GM10248 (cell line): ENCODE data around the gene COL13A1.

ENCODE experiments used
- CTCF ChIA-PET: fragments of 300-600 bp; sonication (Branson Sonifier 250); formaldehyde crosslinking; extraction: SDS; loops from one replicate; lab custom pipeline; 2021; ENCODE audit warnings: antibody characterized with exemption; lab: Yijun Ruan, JAX
- POLR2A ChIA-PET: fragments of 350-650 bp; sonication (Branson Sonifier 250); formaldehyde crosslinking; extraction: SDS; loops from one replicate; lab custom pipeline; 2020; ENCODE audit warnings: antibody characterized with exemption; lab: Yijun Ruan, JAX
- DNase-seq: peaks from one replicate; pipeline ENCODE4 v3.0.0; 2012; ENCODE audit errors: extremely low spot score
- TF ChIP-seq, protein P1 (sequence below): IDR thresholded peaks from 2 replicates; pipeline ENCODE4 v1.5.1; 2012; ENCODE audit warnings: mild to moderate bottlenecking, low read depth; ENCODE audit errors: extremely low read depth, missing control alignments, control extremely low read depth

The COL13A1 gene

DNA sequence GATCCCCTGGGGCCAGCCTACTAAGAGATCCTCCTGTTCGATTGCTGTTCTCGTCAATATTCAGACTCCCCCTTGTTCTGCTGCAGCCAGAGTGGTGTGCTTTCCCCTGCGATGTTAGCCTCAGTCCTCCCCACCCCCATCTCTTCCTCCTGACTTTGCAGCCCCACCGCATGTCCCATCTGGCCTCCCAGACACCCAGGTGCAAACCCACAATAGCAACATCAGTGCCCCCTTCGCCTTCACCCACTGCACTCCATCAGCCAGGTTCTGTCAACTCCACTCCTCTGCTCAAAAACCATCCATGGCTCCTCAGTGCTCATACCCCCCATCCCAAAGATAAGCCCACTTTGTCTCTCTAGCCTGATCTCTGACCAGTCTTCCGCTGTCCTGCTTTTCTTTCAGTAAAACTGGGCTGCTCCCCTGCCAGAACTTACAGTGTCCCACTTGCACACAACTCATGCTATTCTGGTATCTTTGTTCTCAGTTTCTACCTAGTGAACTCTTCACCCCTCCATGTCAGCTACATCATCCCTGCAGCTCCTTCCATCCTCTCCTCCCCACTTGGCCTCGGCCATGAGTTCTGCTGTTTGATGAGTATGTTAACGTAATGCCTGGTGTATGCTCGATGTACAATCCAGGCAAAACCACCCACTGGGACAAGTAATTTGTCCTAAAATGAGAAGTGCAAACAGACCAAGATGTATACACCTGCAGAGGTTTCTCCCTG lies 26.6 kb downstream of the COL13A1 start:
- no peak for DNase-seq
- POLR2A ChIA-PET, result no interaction called here
- TF ChIP-seq, protein P1, sequence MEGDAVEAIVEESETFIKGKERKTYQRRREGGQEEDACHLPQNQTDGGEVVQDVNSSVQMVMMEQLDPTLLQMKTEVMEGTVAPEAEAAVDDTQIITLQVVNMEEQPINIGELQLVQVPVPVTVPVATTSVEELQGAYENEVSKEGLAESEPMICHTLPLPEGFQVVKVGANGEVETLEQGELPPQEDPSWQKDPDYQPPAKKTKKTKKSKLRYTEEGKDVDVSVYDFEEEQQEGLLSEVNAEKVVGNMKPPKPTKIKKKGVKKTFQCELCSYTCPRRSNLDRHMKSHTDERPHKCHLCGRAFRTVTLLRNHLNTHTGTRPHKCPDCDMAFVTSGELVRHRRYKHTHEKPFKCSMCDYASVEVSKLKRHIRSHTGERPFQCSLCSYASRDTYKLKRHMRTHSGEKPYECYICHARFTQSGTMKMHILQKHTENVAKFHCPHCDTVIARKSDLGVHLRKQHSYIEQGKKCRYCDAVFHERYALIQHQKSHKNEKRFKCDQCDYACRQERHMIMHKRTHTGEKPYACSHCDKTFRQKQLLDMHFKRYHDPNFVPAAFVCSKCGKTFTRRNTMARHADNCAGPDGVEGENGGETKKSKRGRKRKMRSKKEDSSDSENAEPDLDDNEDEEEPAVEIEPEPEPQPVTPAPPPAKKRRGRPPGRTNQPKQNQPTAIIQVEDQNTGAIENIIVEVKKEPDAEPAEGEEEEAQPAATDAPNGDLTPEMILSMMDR, result no peak
- CTCF ChIA-PET, result interaction anchor here (0.9 kb wide), 1 partner anchor 47 kb away, joined by 3 read pairs; no protein-coding TSS in a partner anchor

DNA sequence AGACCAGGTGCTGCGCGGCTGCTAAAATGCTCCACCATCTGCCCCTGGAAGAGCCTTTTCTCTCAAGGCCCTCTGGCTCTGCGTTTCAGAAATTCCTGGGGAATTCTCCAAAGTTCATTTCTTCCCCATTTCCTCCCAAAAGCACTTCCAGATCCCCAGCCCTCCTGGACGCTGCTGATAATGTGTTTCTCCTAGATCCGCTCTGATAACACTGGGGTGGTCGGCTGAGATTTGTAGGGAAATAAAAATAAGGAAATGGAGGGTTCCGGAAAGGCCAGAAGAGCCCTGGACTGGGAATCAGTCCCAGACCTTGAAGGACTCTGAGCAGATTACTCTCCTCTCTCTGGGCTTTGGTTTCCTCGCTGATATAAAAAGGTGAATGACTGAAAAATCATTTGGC lies 28.1 kb downstream of the COL13A1 start:
- TF ChIP-seq, protein P1, result no peak
- no peak for DNase-seq
- CTCF ChIA-PET, result no interaction called here
- POLR2A ChIA-PET, result no interaction called here

DNA sequence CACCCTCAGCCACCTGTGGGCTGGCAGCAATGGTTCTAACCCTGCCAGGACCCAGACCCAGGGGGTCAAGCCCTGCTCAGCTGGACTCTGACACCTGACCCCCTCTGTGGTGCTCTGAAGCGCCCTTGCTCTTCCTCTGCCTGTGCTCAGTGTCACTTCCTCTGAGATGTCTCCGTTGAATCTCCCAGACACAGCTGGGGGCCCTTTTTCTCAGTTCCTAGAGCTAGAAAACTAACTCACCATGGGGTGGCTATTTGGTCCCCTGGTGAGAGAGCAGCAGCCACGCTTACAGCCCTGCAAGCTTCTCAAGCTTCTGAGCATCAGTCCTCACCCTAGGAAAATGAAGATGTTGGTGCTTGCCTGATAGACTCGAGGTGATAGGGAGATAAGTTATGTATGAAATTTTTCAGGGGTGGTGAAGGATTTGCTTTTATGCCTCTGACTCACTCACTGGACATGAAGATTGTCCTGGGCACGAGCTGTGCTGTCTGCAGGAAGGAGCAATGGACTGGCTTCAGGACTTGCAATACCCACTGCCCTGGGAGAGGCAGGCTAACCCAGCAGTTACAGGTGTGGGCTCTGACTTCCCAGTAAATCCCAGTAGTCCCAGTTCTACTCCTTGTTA lies 29.6 kb downstream of the COL13A1 start:
- CTCF ChIA-PET, result no interaction called here

DNA sequence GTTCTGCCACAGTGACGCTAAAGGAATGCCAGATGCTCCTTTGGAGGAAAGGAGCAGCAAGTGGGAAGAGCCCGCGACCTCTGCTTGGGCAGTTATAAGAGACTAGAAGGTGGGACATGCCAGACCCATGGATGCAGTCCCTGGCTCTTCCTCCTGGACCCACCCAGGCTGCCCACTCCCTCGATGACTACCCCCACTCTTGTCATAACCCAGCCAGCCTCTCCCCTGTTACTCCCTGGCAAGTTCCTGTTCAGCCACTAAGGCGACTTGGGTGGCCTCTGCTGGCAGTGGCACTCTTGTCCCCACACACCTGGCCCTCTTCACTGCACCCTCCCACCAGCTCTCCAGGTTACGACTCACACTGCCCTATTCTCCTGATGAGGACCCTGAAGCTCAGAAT lies 33.5 kb downstream of the COL13A1 start:
- TF ChIP-seq, protein P1, result no peak
- no peak for DNase-seq

More for the DNA sequence above, 29.6 kb downstream of the COL13A1 start:
- no peak for DNase-seq
- POLR2A ChIA-PET, result no interaction called here
- TF ChIP-seq, protein P1, result no peak

DNA sequence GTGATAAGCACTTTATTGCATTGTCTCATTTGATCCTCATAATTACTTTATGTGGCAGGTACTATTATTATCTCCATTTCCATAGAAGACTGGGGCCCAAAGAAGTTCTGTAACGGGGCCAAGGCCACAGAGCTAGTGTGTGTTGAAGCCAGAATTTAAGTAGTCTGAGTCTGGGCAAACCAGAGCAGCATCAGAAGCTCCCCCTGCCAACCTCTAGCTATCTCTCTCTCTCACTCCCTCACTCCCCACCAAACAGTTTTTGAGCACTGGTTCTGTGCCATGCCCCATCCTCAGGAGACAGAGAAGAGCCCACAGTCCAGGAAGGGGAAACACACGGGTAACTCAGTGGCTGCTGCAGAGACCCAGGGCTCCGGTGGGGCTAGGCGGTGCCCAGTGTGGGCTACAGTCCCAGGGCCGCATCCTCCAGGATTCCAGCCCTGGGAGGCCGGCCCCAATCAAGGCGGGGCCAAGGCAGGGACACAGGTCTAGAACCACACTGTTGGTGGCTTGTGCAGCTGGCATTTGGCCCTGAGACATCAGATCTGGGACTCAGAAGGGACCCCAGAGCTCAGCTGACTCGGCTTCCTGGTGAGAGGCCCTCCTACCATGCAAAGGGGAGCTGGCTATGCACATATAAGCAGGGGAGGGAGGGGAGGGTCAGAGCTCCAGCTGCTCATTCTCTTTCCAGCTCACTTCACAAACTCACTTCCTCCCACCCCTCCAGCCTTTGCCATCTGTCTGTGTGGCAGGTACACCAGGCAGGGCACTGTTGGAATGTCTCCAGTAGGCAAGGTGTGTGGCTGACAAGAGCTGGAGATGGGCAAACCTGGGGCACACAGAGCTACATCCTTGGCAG lies 34.4 kb downstream of the COL13A1 start:
- POLR2A ChIA-PET, result no interaction called here
- CTCF ChIA-PET, result interaction anchor here (0.8 to 1.7 kb wide), 3 partner anchors 9 to 14 kb away, joined by 3 to 4 read pairs (median 3); no protein-coding TSS in a partner anchor
- no peak for DNase-seq
- TF ChIP-seq, protein P1, result no peak

More for the DNA sequence above, 33.5 kb downstream of the COL13A1 start:
- CTCF ChIA-PET, result interaction anchor here (0.9 to 1.7 kb wide), 2 partner anchors 11 to 15 kb away, joined by 3 to 4 read pairs; no protein-coding TSS in a partner anchor
- POLR2A ChIA-PET, result no interaction called here

DNA sequence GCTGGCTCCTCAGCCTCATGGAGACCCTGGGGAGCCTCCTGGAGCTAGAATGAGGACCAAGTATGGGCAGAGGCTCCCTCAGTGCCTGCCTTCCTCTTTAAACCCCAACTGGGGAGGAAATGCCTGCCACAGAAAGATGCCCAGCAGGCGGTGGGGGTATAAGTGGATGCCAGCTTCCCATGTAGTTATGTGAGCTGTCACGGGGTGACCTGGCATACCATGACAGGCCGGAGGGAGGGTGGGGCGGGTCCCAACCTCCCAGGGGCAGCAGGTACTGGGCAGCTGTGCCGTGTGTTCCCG lies 35.0 kb downstream of the COL13A1 start:
- CTCF ChIA-PET, result interaction anchor here (0.8 to 1.7 kb wide), 3 partner anchors 8 to 122 kb away, joined by 3 to 4 read pairs (median 4); no protein-coding TSS in a partner anchor
- DNase-seq, result no peak
- TF ChIP-seq, protein P1, result no peak
- POLR2A ChIA-PET, result no interaction called here
